ENCODE measurements around the gene TMEM86B. TPM values are rescaled to one million over a fixed set of nuclear protein-coding genes. Genes with fewer than 3 reads are reported as not detected.
"Not testable (repeated sequence)": the region's sequence is repeated elsewhere in the genome, so short reads cannot be mapped to it uniquely, and the experiment has no call there.

TMEM86B gene
- total and polyA plus RNA-seq, 8 donors: 1.9 to 4.4 (median 2.7) TPM

DNA sequence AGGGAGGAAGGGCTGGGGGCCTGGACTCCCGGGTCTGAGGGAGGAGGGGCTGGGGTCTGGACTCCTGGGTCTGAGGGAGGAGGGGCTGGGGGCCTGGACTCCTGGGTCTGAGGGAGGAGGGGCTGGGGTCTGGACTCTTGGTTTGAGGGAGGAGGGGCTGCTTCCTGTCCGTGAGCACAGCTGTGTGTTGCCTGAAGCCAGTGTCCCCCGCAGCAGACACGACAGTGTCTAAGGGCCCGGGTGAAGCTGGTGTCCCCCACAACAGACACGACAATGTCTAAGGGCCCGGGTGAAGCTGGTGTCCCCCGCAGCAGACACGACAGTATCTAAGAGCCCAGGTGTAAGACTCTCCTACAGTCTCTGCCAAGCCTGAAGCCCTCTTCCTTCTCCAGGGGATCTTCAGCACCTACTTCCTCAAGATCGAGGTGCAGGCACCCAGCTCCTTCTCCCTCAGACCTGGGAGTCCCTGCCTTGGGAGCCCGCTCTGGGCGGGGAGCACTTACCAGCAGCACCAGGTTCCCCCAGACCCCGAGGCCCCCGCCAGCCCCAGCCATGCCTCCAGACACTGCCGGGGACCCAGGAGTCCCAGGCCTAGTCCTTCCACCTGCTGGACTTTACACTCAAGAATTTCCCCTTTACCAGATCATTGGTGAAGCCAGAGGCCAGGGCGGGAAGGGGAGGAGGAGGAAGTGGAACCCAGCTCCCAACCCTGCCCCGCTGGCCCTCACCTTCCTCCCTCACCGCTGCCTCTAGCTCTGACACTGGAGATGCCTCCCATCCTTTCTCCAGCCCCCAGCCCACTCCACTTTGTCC is 19.5 kb downstream of the TMEM86B start, which contains the start of gene PTPRH:
PTPRH (minus strand) TSS at position 622 of the 813 bp plus-strand sequence; CDS start at position 554, 68 bp downstream.
- no peak for DNase-seq
- intact Hi-C loops (cut with DNase I): no loop called here
- no peak for ATAC-seq
- no peak within 1 kb of the TSS for H3K27ac ChIP-seq
- no peak for TF ChIP-seq CTCF (IDR thresholded peaks at IDR 0.05)
- H3K4me1 ChIP-seq: peaks cover 6 to 16% of the 10 kb centered on the region in 2 donors
- no peaks in the 10 kb centered on the region for H3K36me3 ChIP-seq
- peaks cover 0 to 56% of the 10 kb centered on the region in 2 donors for H3K27me3 ChIP-seq
- peaks cover 0 to 8% of the 10 kb centered on the region in 2 donors for H3K9me3 ChIP-seq
- no peak within 1 kb of the TSS for H3K4me3 ChIP-seq

DNA sequence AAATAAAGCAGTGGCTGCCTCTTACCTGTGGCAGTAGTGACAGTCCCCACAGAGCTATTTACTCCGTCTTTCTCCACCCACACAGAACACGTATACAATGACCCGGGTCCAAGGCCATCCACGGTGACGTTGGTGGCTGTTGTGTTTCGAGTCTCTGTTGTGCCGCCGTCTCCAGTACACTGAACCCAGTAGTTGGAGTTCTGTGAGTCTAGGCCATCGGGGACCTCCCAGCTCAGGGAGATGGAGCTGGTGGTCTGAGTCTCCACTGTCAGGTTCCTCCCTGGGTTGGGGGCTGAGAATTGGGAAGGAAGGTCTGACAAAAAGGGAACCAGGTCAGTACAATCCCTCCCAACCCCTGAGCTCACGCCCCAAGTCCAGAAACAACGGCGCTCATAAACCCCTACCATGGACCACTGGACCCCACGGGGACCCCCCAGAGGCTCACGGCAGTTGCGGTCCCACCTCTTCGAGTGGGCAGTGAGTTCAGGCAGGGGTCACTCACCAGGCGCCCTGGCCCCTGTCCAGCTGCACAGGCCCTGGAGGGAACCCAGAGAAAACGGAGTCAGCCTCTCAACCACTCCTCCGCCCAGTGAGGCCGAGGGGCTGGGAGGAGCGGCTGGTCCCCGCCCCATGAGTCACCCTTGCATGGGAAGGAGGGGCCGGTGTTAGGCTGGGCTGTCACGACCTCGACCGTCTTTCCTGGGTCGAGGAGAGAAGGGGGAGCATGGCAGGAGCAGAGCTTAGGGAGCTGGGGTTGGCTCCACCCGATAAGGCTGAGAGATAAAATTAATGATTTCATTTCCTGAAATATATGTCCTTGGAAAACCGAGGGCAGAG is 21.7 kb downstream of the TMEM86B start:
- ATAC-seq (peak; percentile 96), DNase-seq (peak in 3 of 4 donors; percentile 47 to 91 (median 85))
- Histone ChIP-seq H3K27ac (no peak overlapping the region), H3K4me1 (peaks cover 6 to 16% of the 10 kb centered on the region in 2 donors), H3K4me3 (no peak overlapping the region), H3K36me3 (no peaks in the 10 kb centered on the region), H3K27me3 (peaks cover 0 to 58% of the 10 kb centered on the region in 2 donors), H3K9me3 (no peaks in the 10 kb centered on the region)
- intact Hi-C loops (cut with DNase I): no loop called here
- TF ChIP-seq CTCF (IDR thresholded peaks at IDR 0.05): no peak

- H3K27ac ChIP-seq; H3K36me3 ChIP-seq; H3K4me3 ChIP-seq; DNase-seq; H3K4me1 ChIP-seq; ATAC-seq; H3K9me3 ChIP-seq; intact Hi-C loops (cut with DNase I): not testable (repeated sequence)
- H3K27me3 ChIP-seq: peaks cover 0 to 86% of the 10 kb centered on the region in 2 donors
These were observed 26.4 kb downstream of the TMEM86B start for GRCh38 chr19:55202199-55202598.

GRCh38 chr19:55199620-55200204 is 28.9 kb downstream of the TMEM86B start:
- Histone ChIP-seq H3K27me3 (peaks cover 0 to 72% of the 10 kb centered on the region in 2 donors), H3K27ac (no peak overlapping the region)
- no peak for ATAC-seq

More at GRCh38 chr19:55199620-55200204, 28.9 kb downstream of the TMEM86B start:
- intact Hi-C loops (cut with DNase I): no loop called here
- TF ChIP-seq CTCF (IDR thresholded peaks at IDR 0.05): no peak
- Histone ChIP-seq H3K36me3 (no peaks in the 10 kb centered on the region), H3K9me3 (no peaks in the 10 kb centered on the region), H3K4me3 (no peak overlapping the region), H3K4me1 (no peaks in the 10 kb centered on the region)
- no peak for DNase-seq

Measured in left lung (tissue), 10 donors.